Activated CD4-positive, alpha-beta T cell treated with anti-CD3 and anti-CD28 coated beads, Interleukin-2, amount 10 ng/mL, durations not matched to agents 7 days and 5 days (primary cell): ENCODE measurements around the gene HSFX4. TPM values are rescaled to one million over a fixed set of nuclear protein-coding genes. Genes with fewer than 3 reads are reported as not detected.
A peak's percentile ranks its signal among the peaks of the same experiment; 100 is the strongest.
"Not testable (repeated sequence)": the region's sequence is repeated elsewhere in the genome, so short reads cannot be mapped to it uniquely, and the experiment has no call there.

ENCODE experiments used
- CTCF ChIA-PET: fragments of 350-600 bp; sonication (Branson Sonifier 250); formaldehyde crosslinking; loops from one replicate; lab custom pipeline; 2021; ENCODE audit warnings: antibody characterized with exemption; lab: Charles Lee
- POLR2A ChIA-PET: fragments of 350-600 bp; sonication (Branson Sonifier 250); formaldehyde crosslinking; loops from one replicate; lab custom pipeline; 2021; ENCODE audit warnings: antibody characterized with exemption; lab: Charles Lee
- DNase-seq: peaks from one replicate; pipeline ENCODE4 v3.0.0-alpha.2; 2020
- H3K27ac Mint-ChIP-seq: one replicate; pipeline ENCODE4 v1.8.0; 2021; ENCODE audit warnings: mild to moderate bottlenecking, moderate library complexity, mixed read lengths
- H3K27me3 Mint-ChIP-seq: one replicate; pipeline ENCODE4 v1.8.0; 2021; ENCODE audit warnings: mixed read lengths
- H3K36me3 Mint-ChIP-seq: one replicate; pipeline ENCODE4 v1.8.0; 2021; ENCODE audit warnings: low read depth, mixed read lengths
- H3K4me1 Mint-ChIP-seq: one replicate; pipeline ENCODE4 v1.8.0; 2021; ENCODE audit warnings: mixed read lengths
- H3K4me3 Mint-ChIP-seq: one replicate; pipeline ENCODE4 v1.8.0; 2021; ENCODE audit warnings: mild to moderate bottlenecking, moderate library complexity, mixed read lengths
- H3K9me3 Mint-ChIP-seq: one replicate; pipeline ENCODE4 v1.8.0; 2021; ENCODE audit warnings: mixed read lengths
- total RNA-seq, 2 experiments: library from RNA; stranded (reverse); gene quantifications; one replicate each; pipeline ENCODE4 v1.2.3, GENCODE V29; 2021

HSFX4 gene
- total RNA-seq, 2 experiments from 2014 or later, result not detected

DNA sequence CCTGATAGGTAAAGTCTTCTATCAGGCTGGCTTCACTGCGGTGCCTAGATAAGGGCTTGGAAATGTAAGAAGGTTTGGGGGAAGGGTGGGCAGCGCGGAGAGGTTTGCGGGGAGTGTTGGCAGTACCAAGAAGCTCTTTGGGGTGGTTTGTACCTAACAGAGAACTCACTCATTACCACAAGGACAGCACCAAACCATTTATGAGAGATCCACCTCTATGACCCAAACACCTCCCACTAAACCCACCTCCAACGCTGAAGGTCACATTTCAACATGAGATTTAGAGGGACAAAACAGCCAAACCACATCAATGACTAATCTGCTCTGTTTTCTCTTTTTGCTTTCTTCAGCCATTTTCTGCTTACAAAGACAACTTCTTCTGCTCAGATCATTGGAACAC, 4.9 kb upstream of the HSFX4 start:
- POLR2A ChIA-PET, H3K4me1 Mint-ChIP-seq, DNase-seq, H3K36me3 Mint-ChIP-seq, H3K4me3 Mint-ChIP-seq, H3K27ac Mint-ChIP-seq, H3K9me3 Mint-ChIP-seq, H3K27me3 Mint-ChIP-seq, CTCF ChIA-PET: not testable (repeated sequence)

DNA sequence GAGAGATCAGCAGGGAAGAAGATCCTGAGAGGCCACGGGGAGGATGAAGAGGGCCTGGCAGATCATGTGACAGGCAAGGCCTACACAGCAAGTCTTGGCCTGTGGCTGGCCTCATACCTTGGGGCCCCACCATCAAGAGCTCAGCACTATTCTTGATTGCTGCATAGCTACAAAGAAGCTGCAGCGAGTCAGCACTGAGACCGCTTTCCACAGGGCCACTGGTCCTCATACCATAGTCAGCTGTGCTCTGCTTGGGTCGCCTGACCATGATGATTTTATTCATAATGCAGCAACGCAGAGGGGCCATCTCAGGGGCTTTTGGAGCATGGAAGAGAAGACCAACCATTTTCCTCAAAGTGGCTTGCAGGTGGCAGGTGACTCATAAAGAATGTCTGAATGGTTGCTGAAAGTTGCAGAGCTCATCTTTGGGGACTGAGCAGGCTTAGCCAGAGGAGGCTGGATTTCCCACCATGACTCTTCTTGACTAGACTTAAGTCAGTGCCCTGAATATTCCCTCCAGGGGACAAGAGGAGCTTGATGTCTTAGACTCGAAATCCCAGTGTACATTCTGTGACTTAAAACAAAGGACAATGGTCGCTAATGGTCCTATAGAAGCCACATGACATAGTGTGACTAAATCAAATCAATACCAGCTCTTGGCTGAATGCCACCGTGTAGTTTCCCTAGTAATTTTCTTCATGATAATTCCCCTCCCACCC, 2.0 kb upstream of the HSFX4 start:
- H3K36me3 Mint-ChIP-seq, H3K4me3 Mint-ChIP-seq, DNase-seq, POLR2A ChIA-PET, H3K9me3 Mint-ChIP-seq, CTCF ChIA-PET, H3K27ac Mint-ChIP-seq, H3K27me3 Mint-ChIP-seq, H3K4me1 Mint-ChIP-seq: not testable (repeated sequence)

DNA sequence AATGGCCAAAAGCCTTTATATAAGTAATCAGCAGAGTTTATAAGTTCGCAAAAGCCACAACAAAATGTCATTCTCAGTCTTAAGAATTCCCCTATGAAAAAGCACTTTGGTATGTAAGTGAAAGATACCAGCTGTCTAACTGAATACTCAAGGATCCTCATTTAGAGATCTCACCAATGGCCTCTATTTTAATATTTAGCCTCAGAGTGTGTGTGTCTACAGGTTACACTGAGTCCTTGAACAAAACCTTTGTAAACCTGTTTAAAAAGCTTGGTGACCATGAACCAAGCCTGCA, 1.5 kb upstream of the HSFX4 start:
- H3K4me1 Mint-ChIP-seq, H3K27me3 Mint-ChIP-seq, H3K4me3 Mint-ChIP-seq, H3K9me3 Mint-ChIP-seq, H3K36me3 Mint-ChIP-seq, CTCF ChIA-PET, DNase-seq, H3K27ac Mint-ChIP-seq, POLR2A ChIA-PET: not testable (repeated sequence)

DNA sequence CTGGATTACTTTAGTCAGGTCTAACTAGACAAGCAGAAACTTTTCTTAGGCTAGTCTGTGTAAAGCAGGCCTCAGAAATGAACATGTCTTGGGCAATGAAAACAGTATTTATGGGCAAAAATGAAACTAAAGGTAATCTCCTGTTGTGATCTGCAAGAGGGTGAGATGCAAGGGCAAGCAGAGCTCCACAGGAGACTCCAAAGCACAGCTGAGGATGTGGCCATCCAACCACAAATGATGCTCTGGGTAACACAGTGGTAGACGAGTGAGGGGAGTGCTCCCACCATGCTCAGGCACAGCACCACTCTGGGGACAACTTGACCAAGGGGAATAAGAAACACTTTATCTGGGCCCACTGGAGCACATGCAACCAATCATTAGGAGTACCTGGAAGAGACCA, 738 bp upstream of the HSFX4 start:
- peak overlapping the region; percentile 69 for H3K27ac Mint-ChIP-seq
- H3K27me3 Mint-ChIP-seq, POLR2A ChIA-PET, DNase-seq, H3K4me3 Mint-ChIP-seq, H3K36me3 Mint-ChIP-seq, H3K9me3 Mint-ChIP-seq, CTCF ChIA-PET, H3K4me1 Mint-ChIP-seq: not testable (repeated sequence)

- CTCF ChIA-PET, POLR2A ChIA-PET, H3K36me3 Mint-ChIP-seq, H3K9me3 Mint-ChIP-seq, H3K4me1 Mint-ChIP-seq, H3K4me3 Mint-ChIP-seq, DNase-seq, H3K27me3 Mint-ChIP-seq, H3K27ac Mint-ChIP-seq: not testable (repeated sequence)
These were observed 2.0 kb downstream of the HSFX4 start for GRCh38 chrX:149931355-149931754.

DNA sequence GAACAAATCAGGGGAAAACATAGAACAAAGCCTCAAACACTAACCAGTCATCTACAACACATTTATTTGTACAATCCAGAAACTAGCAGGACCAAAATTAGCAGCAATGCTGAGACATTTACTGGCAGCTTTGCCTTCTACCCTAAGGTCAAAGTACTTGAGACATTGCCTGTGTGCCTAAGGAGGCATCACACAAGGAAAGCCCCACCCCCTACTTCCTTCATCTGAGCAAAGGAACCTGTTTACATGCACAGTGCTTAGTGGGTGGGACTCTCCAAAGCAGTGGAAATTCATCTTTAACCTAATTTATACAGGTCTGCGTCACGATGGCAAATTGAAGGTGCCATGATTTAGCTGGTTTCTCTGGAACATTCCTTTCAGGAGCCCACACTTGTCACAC, 2.8 kb downstream of the HSFX4 start:
- H3K9me3 Mint-ChIP-seq, H3K27ac Mint-ChIP-seq, H3K27me3 Mint-ChIP-seq, POLR2A ChIA-PET, CTCF ChIA-PET, H3K36me3 Mint-ChIP-seq, DNase-seq, H3K4me1 Mint-ChIP-seq, H3K4me3 Mint-ChIP-seq: not testable (repeated sequence)

GRCh38 chrX:149932970-149933369, 3.6 kb downstream of the HSFX4 start:
- H3K27ac Mint-ChIP-seq, H3K4me1 Mint-ChIP-seq, H3K36me3 Mint-ChIP-seq, H3K4me3 Mint-ChIP-seq, H3K9me3 Mint-ChIP-seq, POLR2A ChIA-PET, CTCF ChIA-PET, H3K27me3 Mint-ChIP-seq, DNase-seq: not testable (repeated sequence)

GRCh38 chrX:149933547-149933946, 4.2 kb downstream of the HSFX4 start:
- DNase-seq, CTCF ChIA-PET, POLR2A ChIA-PET, H3K27ac Mint-ChIP-seq, H3K27me3 Mint-ChIP-seq, H3K4me3 Mint-ChIP-seq, H3K36me3 Mint-ChIP-seq, H3K4me1 Mint-ChIP-seq, H3K9me3 Mint-ChIP-seq: not testable (repeated sequence)

GRCh38 chrX:149937328-149937727, 8.0 kb downstream of the HSFX4 start:
- H3K4me1 Mint-ChIP-seq, H3K36me3 Mint-ChIP-seq, POLR2A ChIA-PET, DNase-seq, H3K27me3 Mint-ChIP-seq, H3K9me3 Mint-ChIP-seq: not testable (repeated sequence)
- H3K27ac Mint-ChIP-seq, result peak overlapping the region; percentile 99
- CTCF ChIA-PET, result interaction anchor here (1.0 to 1.6 kb wide), 2 partner anchors 21 to 433 kb away, joined by 3 read pairs; no protein-coding TSS in a partner anchor
- peak overlapping the region; percentile 80 for H3K4me3 Mint-ChIP-seq

- peak; percentile 17 for DNase-seq
- H3K4me1 Mint-ChIP-seq, result peaks cover 4% of the 10 kb centered on the region
- ChIA-PET POLR2A (no interaction called here), CTCF (interaction anchor here (1.0 to 1.6 kb wide), 3 partner anchors 22 to 756 kb away, joined by 3 to 4 read pairs (median 3); no protein-coding TSS in a partner anchor)
- peak overlapping the region; percentile 80 for H3K4me3 Mint-ChIP-seq
- H3K27ac Mint-ChIP-seq, result peak overlapping the region; percentile 99
- no peaks in the 10 kb centered on the region for H3K9me3 Mint-ChIP-seq
- H3K27me3 Mint-ChIP-seq, result no peaks in the 10 kb centered on the region
- H3K36me3 Mint-ChIP-seq, result peaks cover 2% of the 10 kb centered on the region
These were observed 8.6 kb downstream of the HSFX4 start for GRCh38 chrX:149937871-149938426.

DNA sequence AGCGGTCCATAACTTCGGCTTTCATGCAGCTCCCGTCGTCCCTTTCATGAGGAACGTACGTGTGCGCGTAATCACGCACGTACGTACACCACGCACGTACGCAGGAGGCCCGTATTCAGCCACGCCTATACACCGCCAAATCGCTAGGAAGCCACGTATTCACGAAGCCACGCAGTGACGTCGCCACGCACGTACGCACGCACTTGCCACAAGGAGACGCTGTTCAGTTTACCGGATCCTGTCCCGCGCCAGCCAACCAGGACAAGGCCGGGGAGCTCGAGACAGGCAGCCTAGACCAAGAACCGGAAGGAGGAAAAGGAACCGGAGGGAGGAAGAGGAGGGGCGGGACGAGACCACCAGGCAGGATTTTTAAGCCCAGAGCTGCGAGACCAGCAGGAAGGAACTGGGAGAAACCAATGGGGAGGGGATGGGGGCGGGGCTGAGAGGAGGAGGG, 9.1 kb downstream of the HSFX4 start, which contains the start of gene EOLA2:
EOLA2 (minus strand) TSS at position 65 of the 454 bp plus-strand sequence. CDS start 4,617 bp downstream, outside the sequence.
- CTCF ChIA-PET, result interaction anchor here (1.0 to 1.6 kb wide), 3 partner anchors 22 to 755 kb away, joined by 3 to 4 read pairs (median 3); no protein-coding TSS in a partner anchor
- H3K4me1 Mint-ChIP-seq, result peaks cover 4% of the 10 kb centered on the region
- H3K27me3 Mint-ChIP-seq, result no peaks in the 10 kb centered on the region
- H3K36me3 Mint-ChIP-seq, result peaks cover 2% of the 10 kb centered on the region
- peak; percentile 93 for DNase-seq
- POLR2A ChIA-PET, result interaction anchor here (0.5 kb wide), 1 partner anchor 712 kb away, joined by 3 read pairs; no protein-coding TSS in a partner anchor
- no peaks in the 10 kb centered on the region for H3K9me3 Mint-ChIP-seq
- peak within 1 kb of the TSS; percentile 80 for H3K4me3 Mint-ChIP-seq
- H3K27ac Mint-ChIP-seq, result peak within 1 kb of the TSS; percentile 99

- DNase-seq, result peak; percentile 90
- peak overlapping the region; percentile 36 for H3K4me3 Mint-ChIP-seq
- H3K27ac Mint-ChIP-seq, result peak overlapping the region; percentile 99
- H3K4me1 Mint-ChIP-seq, result peaks cover 4% of the 10 kb centered on the region
- H3K27me3 Mint-ChIP-seq, result no peaks in the 10 kb centered on the region
- H3K36me3 Mint-ChIP-seq, result peaks cover 2% of the 10 kb centered on the region
- no peaks in the 10 kb centered on the region for H3K9me3 Mint-ChIP-seq
- ChIA-PET POLR2A (interaction anchor here (0.5 kb wide), 1 partner anchor 711 kb away, joined by 3 read pairs; no protein-coding TSS in a partner anchor), CTCF (interaction anchor here (1.3 to 1.6 kb wide), 3 partner anchors 11 to 755 kb away, joined by 3 to 4 read pairs (median 3); no protein-coding TSS in a partner anchor)
These were observed 9.7 kb downstream of the HSFX4 start for GRCh38 chrX:149938881-149939654.

GRCh38 chrX:149939655-149939904, 10.2 kb downstream of the HSFX4 start:
- H3K9me3 Mint-ChIP-seq, result no peaks in the 10 kb centered on the region
- DNase-seq, result peak; percentile 86
- ChIA-PET POLR2A (interaction anchor here (1.3 kb wide), 1 partner anchor 400 kb away, joined by 7 read pairs; no protein-coding TSS in a partner anchor), CTCF (interaction anchor here (0.9 to 1.5 kb wide), 3 partner anchors 9 to 11 kb away, joined by 3 to 4 read pairs (median 4); no protein-coding TSS in a partner anchor)
- H3K4me3 Mint-ChIP-seq, result peak overlapping the region; percentile 84
- H3K4me1 Mint-ChIP-seq, result peaks cover 4% of the 10 kb centered on the region
- H3K27me3 Mint-ChIP-seq, result no peaks in the 10 kb centered on the region
- peak overlapping the region; percentile 98 for H3K27ac Mint-ChIP-seq
- H3K36me3 Mint-ChIP-seq, result no peaks in the 10 kb centered on the region
